ENCODE data around the gene TULP1.

TULP1 gene

GRCh38 chr6:35500782-35501181 lies 11.9 kb downstream of the TULP1 start:
- DNase-seq = no peak
- H3K27ac ChIP-seq = no peak overlapping the region
- peaks cover 0 to 28% of the 10 kb centered on the region in 2 donors for H3K27me3 ChIP-seq
- TF ChIP-seq CTCF (IDR thresholded peaks at IDR 0.05) = no peak
- H3K36me3 ChIP-seq = no peaks in the 10 kb centered on the region
- no peak overlapping the region for H3K4me3 ChIP-seq
- intact Hi-C loops (cut with DNase I; ENCODE audit: low total_unique reads) = no loop called here
- no peaks in the 10 kb centered on the region for H3K9me3 ChIP-seq
- H3K4me1 ChIP-seq = peaks cover 0 to 20% (median 8%) of the 10 kb centered on the region in 4 donors

GRCh38 chr6:35499372-35499771 lies 13.3 kb downstream of the TULP1 start:
- no peak for DNase-seq
- Histone ChIP-seq H3K27ac (no peak overlapping the region), H3K36me3 (no peaks in the 10 kb centered on the region), H3K9me3 (no peaks in the 10 kb centered on the region), H3K27me3 (peaks cover 0 to 15% of the 10 kb centered on the region in 2 donors), H3K4me3 (no peak overlapping the region), H3K4me1 (peaks cover 0 to 33% (median 20%) of the 10 kb centered on the region in 4 donors)
- TF ChIP-seq CTCF (IDR thresholded peaks at IDR 0.05) = no peak
- intact Hi-C loops (cut with DNase I; ENCODE audit: low total_unique reads) = no loop called here

- H3K4me1 ChIP-seq = peaks cover 0 to 41% (median 28%) of the 10 kb centered on the region in 4 donors
- H3K27me3 ChIP-seq = peaks cover 0 to 7% of the 10 kb centered on the region in 2 donors
- H3K27ac ChIP-seq = peak overlapping the region; percentile 92 to 100
- no peaks in the 10 kb centered on the region for H3K9me3 ChIP-seq
- H3K4me3 ChIP-seq = peak overlapping the region; percentile 96 to 99
- H3K36me3 ChIP-seq = no peaks in the 10 kb centered on the region
- DNase-seq = no peak
- intact Hi-C loops (cut with DNase I; ENCODE audit: low total_unique reads) = no loop called here
- TF ChIP-seq CTCF (IDR thresholded peaks at IDR 0.05) = no peak
These were observed 14.2 kb downstream of the TULP1 start for GRCh38 chr6:35498422-35499067.

- intact Hi-C loops (cut with DNase I; ENCODE audit: low total_unique reads) = loop anchor here (2.0 kb wide), 1 partner anchor 29 kb away; the partner anchor contains the start of gene RPL10A
- Histone ChIP-seq H3K4me3 (peak overlapping the region; percentile 96 to 99), H3K9me3 (no peaks in the 10 kb centered on the region), H3K27ac (peak overlapping the region; percentile 92 to 100), H3K4me1 (peaks cover 0 to 49% (median 36%) of the 10 kb centered on the region in 4 donors), H3K36me3 (no peaks in the 10 kb centered on the region), H3K27me3 (peaks cover 0 to 5% of the 10 kb centered on the region in 2 donors)
- TF ChIP-seq CTCF (IDR thresholded peaks at IDR 0.05) = no peak
- DNase-seq = peak; percentile 52 to 81
These were observed 14.9 kb downstream of the TULP1 start for GRCh38 chr6:35497571-35498421.

GRCh38 chr6:35496841-35497570 lies 15.7 kb downstream of the TULP1 start, which contains the start of gene TEAD3:
Gene TEAD3, minus strand, starts transcription at chr6:35497079.
- no peaks in the 10 kb centered on the region for H3K27me3 ChIP-seq
- peak within 1 kb of the TSS; percentile 96 to 99 for H3K4me3 ChIP-seq
- DNase-seq = peak in 1 of 2 donors; percentile 80
- no peaks in the 10 kb centered on the region for H3K36me3 ChIP-seq
- intact Hi-C loops (cut with DNase I; ENCODE audit: low total_unique reads) = loop anchor here (2.0 kb wide), 1 partner anchor 28 kb away; the partner anchor contains the start of gene RPL10A
- H3K4me1 ChIP-seq = peaks cover 0 to 56% (median 44%) of the 10 kb centered on the region in 4 donors
- H3K27ac ChIP-seq = peak within 1 kb of the TSS; percentile 92 to 100
- no peak for TF ChIP-seq CTCF (IDR thresholded peaks at IDR 0.05)
- no peaks in the 10 kb centered on the region for H3K9me3 ChIP-seq
